ENCODE data around the gene SLC9A5. TPM values are rescaled to one million over a fixed set of nuclear protein-coding genes. Genes with fewer than 3 reads are reported as not detected.

The SLC9A5 gene
- total RNA-seq, 1 donor from 2014 or later = 2.5 TPM

DNA sequence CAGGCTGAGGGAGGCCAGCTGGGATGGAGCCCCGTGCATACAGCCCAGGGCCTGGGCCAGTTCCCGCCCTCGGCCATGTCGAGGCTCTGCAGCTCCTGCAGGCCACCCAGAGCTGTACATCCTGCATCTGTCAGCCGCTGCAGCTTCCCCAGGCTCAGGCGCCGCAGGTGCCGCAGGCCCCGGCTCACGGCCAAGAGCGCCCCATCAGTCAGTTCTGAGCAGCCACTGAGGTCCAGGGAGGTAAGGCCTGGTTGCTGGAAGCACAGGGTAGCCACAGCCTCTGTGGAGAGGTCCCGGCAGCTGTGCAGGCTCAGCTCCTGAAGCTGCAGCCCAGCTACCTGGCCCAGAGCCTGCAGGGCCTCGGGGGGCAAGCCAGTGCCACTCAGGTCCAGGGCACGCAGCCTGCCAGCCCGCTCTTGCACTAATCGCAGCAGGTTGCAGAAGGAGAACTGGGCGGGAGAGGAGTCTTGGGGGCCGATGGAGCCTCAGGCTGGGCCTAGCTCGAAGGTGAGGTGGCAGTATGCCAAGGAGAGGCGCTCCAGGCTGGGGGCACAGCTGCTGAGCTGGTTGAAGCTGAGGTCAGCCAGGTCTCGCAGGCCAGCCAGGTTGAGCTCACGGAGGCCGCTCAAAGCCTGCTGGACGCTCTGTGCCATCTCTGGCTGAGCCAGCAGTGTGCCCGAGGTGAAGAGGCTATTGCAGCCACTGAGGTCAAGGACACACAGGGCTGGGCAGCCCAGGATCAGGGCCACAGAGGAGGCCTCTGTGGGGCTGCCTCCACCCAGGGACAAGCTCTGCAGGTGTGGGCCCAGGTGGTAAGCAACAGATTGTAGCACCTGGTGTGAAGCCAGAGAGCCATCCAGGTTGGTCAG is 38.5 kb upstream of the SLC9A5 start:
- peaks cover 3% of the 10 kb centered on the region for H3K36me3 Mint-ChIP-seq (ENCODE audit: low read depth)
- H3K9me3 Mint-ChIP-seq = no peaks in the 10 kb centered on the region
- ATAC-seq (ENCODE audit: low read depth) (no peak), DNase-seq (no peak)
- ChIA-PET POLR2A (no interaction called here), CTCF (no interaction called here)
- H3K4me3 Mint-ChIP-seq = no peak overlapping the region
- no peaks in the 10 kb centered on the region for H3K4me1 Mint-ChIP-seq
- intact Hi-C loops (cut with micrococcal nuclease) = no loop called here
- no peak overlapping the region for H3K27ac Mint-ChIP-seq
- TF ChIP-seq, protein P1, sequence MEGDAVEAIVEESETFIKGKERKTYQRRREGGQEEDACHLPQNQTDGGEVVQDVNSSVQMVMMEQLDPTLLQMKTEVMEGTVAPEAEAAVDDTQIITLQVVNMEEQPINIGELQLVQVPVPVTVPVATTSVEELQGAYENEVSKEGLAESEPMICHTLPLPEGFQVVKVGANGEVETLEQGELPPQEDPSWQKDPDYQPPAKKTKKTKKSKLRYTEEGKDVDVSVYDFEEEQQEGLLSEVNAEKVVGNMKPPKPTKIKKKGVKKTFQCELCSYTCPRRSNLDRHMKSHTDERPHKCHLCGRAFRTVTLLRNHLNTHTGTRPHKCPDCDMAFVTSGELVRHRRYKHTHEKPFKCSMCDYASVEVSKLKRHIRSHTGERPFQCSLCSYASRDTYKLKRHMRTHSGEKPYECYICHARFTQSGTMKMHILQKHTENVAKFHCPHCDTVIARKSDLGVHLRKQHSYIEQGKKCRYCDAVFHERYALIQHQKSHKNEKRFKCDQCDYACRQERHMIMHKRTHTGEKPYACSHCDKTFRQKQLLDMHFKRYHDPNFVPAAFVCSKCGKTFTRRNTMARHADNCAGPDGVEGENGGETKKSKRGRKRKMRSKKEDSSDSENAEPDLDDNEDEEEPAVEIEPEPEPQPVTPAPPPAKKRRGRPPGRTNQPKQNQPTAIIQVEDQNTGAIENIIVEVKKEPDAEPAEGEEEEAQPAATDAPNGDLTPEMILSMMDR (IDR thresholded peaks at IDR 0.05) = no peak
- no peaks in the 10 kb centered on the region for H3K27me3 Mint-ChIP-seq

GRCh38 chr16:67211674-67212073 is 37.1 kb upstream of the SLC9A5 start:
- ATAC-seq (ENCODE audit: low read depth) = no peak
- TF ChIP-seq, protein P1 (IDR thresholded peaks at IDR 0.05) = no peak
- intact Hi-C loops (cut with micrococcal nuclease) = no loop called here
- Mint-ChIP-seq H3K9me3 (no peaks in the 10 kb centered on the region), H3K36me3 (ENCODE audit: low read depth) (no peaks in the 10 kb centered on the region), H3K27me3 (no peaks in the 10 kb centered on the region), H3K27ac (no peak overlapping the region), H3K4me3 (no peak overlapping the region), H3K4me1 (no peaks in the 10 kb centered on the region)
- DNase-seq = no peak
- CTCF ChIA-PET = no interaction called here
- POLR2A ChIA-PET = no interaction called here

- no peaks in the 10 kb centered on the region for H3K4me1 Mint-ChIP-seq
- no peak overlapping the region for H3K4me3 Mint-ChIP-seq
- H3K27me3 Mint-ChIP-seq = no peaks in the 10 kb centered on the region
- H3K36me3 Mint-ChIP-seq (ENCODE audit: low read depth) = no peaks in the 10 kb centered on the region
- DNase-seq = no peak
- no peak overlapping the region for H3K27ac Mint-ChIP-seq
- ChIA-PET POLR2A (interaction anchor here (0.6 kb wide), 1 partner anchor 31 kb away, joined by 3 read pairs; no protein-coding TSS in a partner anchor), CTCF (no interaction called here)
- ATAC-seq (ENCODE audit: low read depth) = no peak
- TF ChIP-seq, protein P1 (IDR thresholded peaks at IDR 0.05) = no peak
- no peaks in the 10 kb centered on the region for H3K9me3 Mint-ChIP-seq
- intact Hi-C loops (cut with micrococcal nuclease) = no loop called here
Measured at GRCh38 chr16:67212766-67213165, 36.0 kb upstream of the SLC9A5 start.

DNA sequence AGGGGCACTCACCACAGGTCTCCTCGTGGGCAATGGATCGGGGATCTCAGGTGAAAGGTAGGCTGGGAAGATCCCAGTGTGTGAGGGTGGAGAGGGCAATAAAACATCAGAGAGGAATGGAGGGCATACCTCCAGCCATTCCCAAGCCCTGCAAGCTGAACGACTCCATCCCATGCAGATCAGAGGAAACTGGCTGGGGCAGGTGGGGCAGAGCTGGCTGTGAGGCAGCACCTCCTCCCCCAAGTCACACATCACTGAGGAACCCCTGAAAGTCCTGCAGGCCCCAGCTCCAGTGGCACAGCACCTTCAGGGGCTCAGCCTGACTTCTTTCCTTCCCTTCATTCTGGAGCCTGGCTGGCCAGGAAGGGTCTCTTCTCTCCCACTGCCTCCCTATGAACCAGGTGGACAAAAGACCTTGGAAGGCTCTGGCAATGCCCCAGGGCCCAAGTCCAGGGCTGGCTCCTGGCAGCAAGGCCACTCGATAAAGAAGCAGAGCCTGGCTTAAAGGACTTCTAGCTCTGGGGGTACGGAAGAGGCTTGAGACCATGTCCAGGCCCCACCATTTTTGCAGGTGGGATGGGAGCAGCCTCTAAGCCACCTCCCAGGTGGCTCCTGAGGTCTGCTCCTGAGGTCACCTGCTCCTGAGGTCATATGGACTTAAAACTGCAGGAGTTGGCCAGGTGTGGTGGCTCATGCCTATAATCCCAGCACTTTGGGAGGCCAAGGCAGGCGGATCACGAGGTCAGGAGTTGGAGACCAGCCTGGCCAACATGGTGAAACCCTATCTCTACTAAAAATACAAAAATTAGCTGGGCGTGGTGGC is 35.4 kb upstream of the SLC9A5 start:
- no peaks in the 10 kb centered on the region for H3K9me3 Mint-ChIP-seq
- POLR2A ChIA-PET = interaction anchor here (0.6 kb wide), 1 partner anchor 31 kb away, joined by 3 read pairs; no protein-coding TSS in a partner anchor

More for the DNA sequence above, 35.4 kb upstream of the SLC9A5 start:
- Mint-ChIP-seq H3K4me1 (no peaks in the 10 kb centered on the region), H3K27ac (no peak overlapping the region), H3K4me3 (no peak overlapping the region), H3K27me3 (no peaks in the 10 kb centered on the region), H3K36me3 (ENCODE audit: low read depth) (no peaks in the 10 kb centered on the region)
- no peak for ATAC-seq (ENCODE audit: low read depth)
- intact Hi-C loops (cut with micrococcal nuclease) = no loop called here
- no peak for DNase-seq
- CTCF ChIA-PET = no interaction called here
- TF ChIP-seq, protein P1 (IDR thresholded peaks at IDR 0.05) = no peak
